Measurements from ENCODE around the gene TDRD7. TPM values are rescaled to one million over a fixed set of nuclear protein-coding genes. Genes with fewer than 3 reads are reported as not detected.

TDRD7 gene
- total RNA-seq, 1 donor from 2014 or later = 14.7 TPM

DNA sequence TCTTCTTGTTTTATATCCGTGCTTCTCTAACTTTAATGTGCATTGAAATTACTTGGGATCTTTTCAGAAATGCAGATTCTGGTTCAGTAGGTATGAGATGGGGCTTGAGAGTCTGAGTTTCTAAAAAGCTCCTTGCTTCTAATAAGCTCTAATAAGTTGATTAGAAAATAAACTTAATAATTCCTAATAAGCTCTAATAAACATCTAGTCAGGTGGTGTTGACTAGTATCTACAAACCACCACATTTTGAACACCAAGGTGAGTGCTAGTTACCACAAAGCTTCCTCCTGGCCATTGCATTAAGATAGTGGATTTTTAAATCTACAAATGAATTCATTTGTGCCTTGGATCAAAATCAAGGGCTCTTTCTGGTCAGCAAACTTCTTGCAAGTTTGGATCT is 94.9 kb downstream of the TDRD7 start:
- Mint-ChIP-seq H3K9me3 (no peaks in the 10 kb centered on the region), H3K27ac (no peak overlapping the region), H3K4me3 (no peak overlapping the region), H3K4me1 (peaks cover 25% of the 10 kb centered on the region), H3K36me3 (ENCODE audit: low read depth) (no peaks in the 10 kb centered on the region), H3K27me3 (peaks cover 19% of the 10 kb centered on the region)
- ChIA-PET POLR2A (no interaction called here), CTCF (interaction anchor here (0.6 kb wide), 1 partner anchor 92 kb away, joined by 4 read pairs; no protein-coding TSS in a partner anchor)
- ATAC-seq (ENCODE audit: low read depth) (no peak), DNase-seq (no peak)
- TF ChIP-seq, protein P1, sequence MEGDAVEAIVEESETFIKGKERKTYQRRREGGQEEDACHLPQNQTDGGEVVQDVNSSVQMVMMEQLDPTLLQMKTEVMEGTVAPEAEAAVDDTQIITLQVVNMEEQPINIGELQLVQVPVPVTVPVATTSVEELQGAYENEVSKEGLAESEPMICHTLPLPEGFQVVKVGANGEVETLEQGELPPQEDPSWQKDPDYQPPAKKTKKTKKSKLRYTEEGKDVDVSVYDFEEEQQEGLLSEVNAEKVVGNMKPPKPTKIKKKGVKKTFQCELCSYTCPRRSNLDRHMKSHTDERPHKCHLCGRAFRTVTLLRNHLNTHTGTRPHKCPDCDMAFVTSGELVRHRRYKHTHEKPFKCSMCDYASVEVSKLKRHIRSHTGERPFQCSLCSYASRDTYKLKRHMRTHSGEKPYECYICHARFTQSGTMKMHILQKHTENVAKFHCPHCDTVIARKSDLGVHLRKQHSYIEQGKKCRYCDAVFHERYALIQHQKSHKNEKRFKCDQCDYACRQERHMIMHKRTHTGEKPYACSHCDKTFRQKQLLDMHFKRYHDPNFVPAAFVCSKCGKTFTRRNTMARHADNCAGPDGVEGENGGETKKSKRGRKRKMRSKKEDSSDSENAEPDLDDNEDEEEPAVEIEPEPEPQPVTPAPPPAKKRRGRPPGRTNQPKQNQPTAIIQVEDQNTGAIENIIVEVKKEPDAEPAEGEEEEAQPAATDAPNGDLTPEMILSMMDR (IDR thresholded peaks at IDR 0.05) = no peak
- intact Hi-C loops (cut with micrococcal nuclease) = no loop called here

GRCh38 chr9:97507428-97507984 is 95.6 kb downstream of the TDRD7 start:
- Mint-ChIP-seq H3K9me3 (no peaks in the 10 kb centered on the region), H3K27me3 (peaks cover 16% of the 10 kb centered on the region), H3K27ac (no peak overlapping the region), H3K4me1 (peaks cover 22% of the 10 kb centered on the region), H3K36me3 (ENCODE audit: low read depth) (no peaks in the 10 kb centered on the region), H3K4me3 (no peak overlapping the region)
- ChIA-PET CTCF (interaction anchor here (0.6 kb wide), 1 partner anchor 91 kb away, joined by 4 read pairs; no protein-coding TSS in a partner anchor), POLR2A (no interaction called here)
- ATAC-seq (ENCODE audit: low read depth) = no peak
- no peak for DNase-seq
- TF ChIP-seq, protein P1 (IDR thresholded peaks at IDR 0.05) = no peak
- intact Hi-C loops (cut with micrococcal nuclease) = no loop called here

DNA sequence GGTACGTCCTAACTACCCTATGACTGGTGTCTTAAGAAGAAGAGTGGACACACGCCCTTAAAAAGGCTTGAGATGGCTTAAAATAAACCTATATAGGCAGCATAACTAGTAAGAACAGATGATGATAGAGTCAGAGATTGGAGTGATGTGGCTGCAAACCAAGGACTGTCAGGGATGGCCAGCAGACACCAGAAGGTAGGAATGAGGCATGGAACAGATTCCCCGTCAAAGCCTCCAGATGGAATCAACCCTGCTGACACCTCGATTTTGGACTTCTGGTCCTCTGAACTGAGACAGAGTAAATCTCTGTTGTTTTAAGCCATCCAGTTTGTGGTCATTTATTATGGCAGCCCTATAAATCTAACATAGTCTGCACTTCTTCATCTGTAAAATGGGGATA is 97.0 kb downstream of the TDRD7 start:
- intact Hi-C loops (cut with micrococcal nuclease) = no loop called here
- Mint-ChIP-seq H3K27me3 (peaks cover 3% of the 10 kb centered on the region), H3K4me3 (no peak overlapping the region), H3K4me1 (peaks cover 16% of the 10 kb centered on the region), H3K9me3 (no peaks in the 10 kb centered on the region), H3K27ac (no peak overlapping the region), H3K36me3 (ENCODE audit: low read depth) (no peaks in the 10 kb centered on the region)
- TF ChIP-seq, protein P1 (IDR thresholded peaks at IDR 0.05) = no peak
- ATAC-seq (ENCODE audit: low read depth) (no peak), DNase-seq (no peak)
- CTCF ChIA-PET = no interaction called here
- POLR2A ChIA-PET = no interaction called here

DNA sequence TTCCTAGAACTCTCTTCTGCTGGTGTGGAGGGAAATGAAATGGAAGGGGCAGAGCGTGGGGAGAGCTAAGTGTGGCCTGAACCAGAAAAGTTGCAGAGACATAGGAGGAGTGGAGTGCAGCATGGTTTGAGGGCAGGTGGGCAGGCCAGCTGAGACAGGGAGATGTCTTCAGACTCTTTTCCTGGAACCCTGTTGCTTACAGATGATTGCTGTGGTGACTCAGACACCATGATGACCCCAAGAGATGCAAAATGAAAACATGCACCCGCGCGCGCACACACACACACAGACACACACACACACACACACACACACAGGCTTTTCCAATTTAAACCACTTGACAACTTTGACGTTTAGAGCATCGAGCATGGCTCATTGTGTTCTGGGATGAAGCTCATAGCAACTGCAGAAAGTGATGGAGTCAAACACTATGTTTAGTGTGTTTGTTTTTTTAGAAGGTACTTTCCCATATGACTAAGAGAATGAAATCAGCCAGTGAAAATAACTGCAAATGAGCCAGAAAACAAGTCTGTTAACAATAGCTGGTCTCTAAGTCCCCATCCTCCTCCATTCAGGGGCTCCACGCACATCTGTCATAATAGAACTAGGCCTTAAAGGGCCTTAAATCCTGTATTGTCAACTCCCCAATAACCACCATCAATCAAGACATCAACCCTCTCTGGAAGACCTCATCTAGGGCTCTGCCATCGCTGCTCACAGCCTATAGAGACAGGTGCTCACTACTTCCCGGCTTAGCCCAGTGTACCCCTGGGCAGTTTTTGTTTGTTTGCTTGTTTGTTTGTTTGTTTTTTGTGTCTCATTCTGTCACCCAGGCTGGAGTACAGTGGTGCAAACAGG is 99.1 kb downstream of the TDRD7 start:
- H3K4me1 Mint-ChIP-seq = peaks cover 16% of the 10 kb centered on the region
- ChIA-PET POLR2A (interaction anchor here (0.6 to 2.0 kb wide), 3 partner anchors 9 to 525 kb away, joined by 5 to 7 read pairs (median 7); partner anchors contain the start of genes NCBP1, TMOD1 and TSTD2), CTCF (interaction anchor here (2.1 kb wide), 1 partner anchor 9 kb away, joined by 6 read pairs; the partner anchor contains the start of gene TMOD1)
- H3K27ac Mint-ChIP-seq = peak overlapping the region; percentile 64
- H3K4me3 Mint-ChIP-seq = no peak overlapping the region
- H3K36me3 Mint-ChIP-seq (ENCODE audit: low read depth) = no peaks in the 10 kb centered on the region
- TF ChIP-seq, protein P1 (IDR thresholded peaks at IDR 0.05) = no peak
- H3K9me3 Mint-ChIP-seq = no peaks in the 10 kb centered on the region
- peaks cover 4% of the 10 kb centered on the region for H3K27me3 Mint-ChIP-seq
- no peak for DNase-seq
- peak; percentile 73 for ATAC-seq (ENCODE audit: low read depth)
- intact Hi-C loops (cut with micrococcal nuclease) = no loop called here
